ENCODE measurements around the gene C16orf96.

C16orf96 gene

GRCh38 chr16:4556112-4556511 is at the start of gene C16orf96:
Gene C16orf96, plus strand, starts transcription at chr16:4556340. Its CDS starts 150 bp downstream, at chr16:4556490.
- no peak for DNase-seq

- peak; percentile 72 to 81 for DNase-seq
Measured at GRCh38 chr16:4506450-4506849, 49.7 kb upstream of the C16orf96 start.

DNA sequence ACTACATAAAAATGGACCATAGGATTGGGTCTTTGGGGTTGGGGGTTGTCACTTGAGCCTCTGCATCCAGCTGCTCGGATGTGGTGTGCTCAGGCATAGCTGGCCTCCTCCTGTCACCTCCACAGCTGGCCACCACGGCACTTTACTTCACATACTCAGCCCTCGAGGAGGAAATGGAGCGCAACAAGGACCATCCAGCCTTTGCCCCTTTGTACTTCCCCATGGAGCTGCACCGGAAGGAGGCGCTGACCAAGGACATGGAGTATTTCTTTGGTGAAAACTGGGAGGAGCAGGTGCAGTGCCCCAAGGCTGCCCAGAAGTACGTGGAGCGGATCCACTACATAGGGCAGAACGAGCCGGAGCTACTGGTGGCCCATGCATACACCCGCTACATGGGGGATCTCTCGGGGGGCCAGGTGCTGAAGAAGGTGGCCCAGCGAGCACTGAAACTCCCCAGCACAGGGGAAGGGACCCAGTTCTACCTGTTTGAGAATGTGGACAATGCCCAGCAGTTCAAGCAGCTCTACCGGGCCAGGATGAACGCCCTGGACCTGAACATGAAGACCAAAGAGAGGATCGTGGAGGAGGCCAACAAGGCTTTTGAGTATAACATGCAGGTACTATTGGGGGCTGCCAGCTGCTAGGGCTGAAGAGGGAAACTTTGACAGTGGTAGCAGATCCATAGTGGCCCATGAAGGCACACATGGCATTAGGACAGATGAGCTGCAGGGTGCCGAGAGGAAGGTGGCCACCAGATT is 48.4 kb upstream of the C16orf96 start:
- DNase-seq = no peak

- DNase-seq = no peak
Measured at GRCh38 chr16:4508806-4509205, 47.3 kb upstream of the C16orf96 start.

- no peak for DNase-seq
Measured at GRCh38 chr16:4509420-4509819, 46.7 kb upstream of the C16orf96 start.

GRCh38 chr16:4510131-4510530 is 46.0 kb upstream of the C16orf96 start:
- DNase-seq = no peak

- peak; percentile 32 to 34 for DNase-seq
Measured at GRCh38 chr16:4510747-4511426, 45.3 kb upstream of the C16orf96 start.

- DNase-seq = peak in 1 of 2 donors; percentile 14
Measured at GRCh38 chr16:4511441-4512082, 44.6 kb upstream of the C16orf96 start.

DNA sequence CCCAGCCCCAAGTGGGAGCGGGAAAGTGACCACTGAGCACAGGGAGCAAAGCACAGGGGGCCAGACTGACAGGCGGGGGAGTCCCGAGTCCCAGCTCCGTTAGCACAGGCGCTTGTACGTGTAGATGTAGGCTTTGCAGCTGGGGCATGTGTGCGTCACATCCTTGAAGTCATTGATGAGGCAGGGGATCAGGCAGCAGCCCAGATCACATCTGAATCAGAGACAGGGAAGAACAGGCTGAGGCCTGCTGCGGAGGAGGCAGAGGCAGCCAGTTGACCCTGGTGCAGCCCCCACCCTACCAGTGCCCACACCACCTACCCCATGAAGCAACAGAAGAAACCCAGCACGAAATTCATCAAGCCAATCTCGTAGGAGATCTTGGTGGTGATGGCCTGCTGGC is 43.7 kb upstream of the C16orf96 start:
- no peak for DNase-seq

DNA sequence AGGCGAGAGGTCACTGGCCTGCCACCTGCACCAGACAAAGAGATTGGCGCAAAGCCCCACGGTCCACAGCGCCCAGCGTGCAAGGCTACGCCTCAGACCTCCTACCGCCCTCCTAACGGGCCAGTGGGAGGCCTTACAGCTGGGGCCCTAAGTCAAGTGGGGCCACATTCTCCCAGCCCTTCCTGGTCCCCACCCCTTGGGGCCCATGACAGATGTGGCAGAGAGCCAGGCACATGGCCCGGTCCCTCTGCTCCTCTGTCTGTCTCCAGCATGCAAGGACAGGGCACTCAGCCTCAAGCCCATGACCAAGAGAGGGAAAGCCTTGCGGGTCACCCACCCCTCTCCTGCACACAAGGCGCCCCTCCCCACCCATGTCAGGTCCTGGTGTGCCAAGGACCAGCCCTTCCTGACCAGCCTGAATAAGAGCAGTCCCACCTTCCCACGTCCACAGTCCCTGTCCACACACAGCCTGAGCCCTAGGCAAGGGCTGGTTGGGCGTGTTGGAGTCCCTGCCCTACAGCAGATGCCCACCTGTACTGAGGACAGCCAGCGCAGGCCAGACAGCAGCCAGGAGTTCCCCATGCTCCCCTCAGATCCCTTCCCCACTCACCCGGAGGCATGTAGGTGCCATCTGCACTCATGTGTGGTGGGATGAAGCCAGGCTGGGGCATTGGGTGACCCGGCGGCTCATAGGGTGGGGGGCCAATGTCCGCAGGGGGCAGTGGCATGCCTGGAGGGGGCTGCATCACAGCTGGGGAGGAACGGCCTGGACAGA is 42.9 kb upstream of the C16orf96 start:
- DNase-seq = no peak

DNA sequence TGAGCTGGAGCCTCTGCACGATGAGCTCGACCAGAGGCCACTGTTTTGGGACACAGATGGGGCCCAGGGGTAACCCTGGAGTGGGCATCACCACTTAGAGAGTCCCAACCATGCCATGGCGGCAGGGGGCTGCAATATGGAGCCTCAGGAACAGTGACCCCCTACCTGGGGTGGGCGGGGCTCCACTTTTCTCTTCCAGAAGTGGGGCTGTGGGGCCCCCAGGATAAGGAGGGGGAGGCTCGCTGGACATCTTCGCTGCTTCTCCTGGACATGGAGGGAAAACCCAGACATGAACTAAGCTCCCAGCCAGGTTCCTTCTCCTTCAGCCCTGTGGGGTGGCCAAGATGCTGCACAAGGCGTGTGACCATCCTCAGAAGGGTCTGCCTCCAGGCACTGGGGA is 42.3 kb upstream of the C16orf96 start:
- DNase-seq = no peak

DNA sequence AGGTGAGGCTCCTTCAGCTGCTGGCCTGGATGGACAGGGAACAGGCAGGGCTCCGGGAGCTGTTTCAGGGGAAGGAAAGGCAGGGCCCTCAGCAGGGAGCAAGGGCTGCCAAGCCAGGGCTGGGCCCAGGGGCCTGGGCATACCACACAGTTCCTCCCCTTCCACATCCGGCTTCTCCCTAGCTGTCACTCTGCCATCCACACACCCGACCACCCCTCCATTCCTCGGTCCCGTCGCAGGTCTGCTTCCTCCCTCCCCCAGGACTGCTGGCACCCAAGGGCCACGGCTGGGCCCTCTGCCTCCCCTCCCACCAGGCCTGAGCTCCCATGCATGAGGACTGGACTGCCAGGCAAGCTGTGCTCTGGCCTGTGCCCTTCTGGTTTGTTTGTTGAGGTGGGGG is 41.5 kb upstream of the C16orf96 start:
- no peak for DNase-seq

GRCh38 chr16:4515611-4516233 is 40.4 kb upstream of the C16orf96 start:
- DNase-seq = peak; percentile 83 to 85

DNA sequence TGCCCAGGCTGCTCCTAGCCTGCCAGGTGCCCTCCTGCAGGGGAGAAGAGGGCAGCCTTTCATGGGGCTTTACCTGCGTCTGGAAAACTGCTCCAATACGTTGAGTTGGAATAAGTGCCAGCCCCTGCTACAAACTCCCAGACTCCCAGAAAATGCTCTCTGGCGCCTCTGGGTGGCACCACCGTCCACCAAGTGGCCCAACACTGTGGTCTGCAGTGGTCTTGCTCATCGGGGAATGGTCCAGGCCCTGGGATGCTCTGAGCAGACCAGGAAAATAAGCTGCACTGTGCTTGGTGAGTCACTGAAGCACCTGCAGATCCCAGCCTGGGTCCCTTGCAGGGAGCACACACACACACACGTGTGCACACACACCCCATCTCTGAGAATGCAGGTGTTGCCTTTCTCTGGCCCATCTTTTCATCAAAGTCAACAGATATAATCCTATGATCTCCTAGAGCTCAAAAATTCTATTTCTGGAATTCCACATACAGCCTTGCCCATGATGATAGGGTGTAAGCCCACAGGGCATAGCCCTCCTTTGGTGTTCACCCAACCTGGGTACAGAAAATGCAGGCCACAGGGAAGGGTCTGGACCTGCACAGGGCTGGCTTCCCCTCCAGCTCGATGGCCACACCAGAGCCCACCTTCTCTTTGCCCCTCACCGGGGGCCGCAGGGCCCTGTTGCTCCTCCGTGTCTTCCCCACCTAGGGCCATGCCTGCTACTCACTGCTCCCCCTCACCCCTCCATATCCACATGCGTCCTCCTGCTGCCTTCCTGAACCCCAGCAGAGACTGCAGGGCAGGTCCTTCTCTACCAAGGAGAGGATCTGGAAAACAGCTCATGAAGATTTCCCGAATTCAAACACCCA is 38.1 kb upstream of the C16orf96 start:
- DNase-seq = no peak

GRCh38 chr16:4519274-4520058 is 36.7 kb upstream of the C16orf96 start:
- no peak for DNase-seq

DNA sequence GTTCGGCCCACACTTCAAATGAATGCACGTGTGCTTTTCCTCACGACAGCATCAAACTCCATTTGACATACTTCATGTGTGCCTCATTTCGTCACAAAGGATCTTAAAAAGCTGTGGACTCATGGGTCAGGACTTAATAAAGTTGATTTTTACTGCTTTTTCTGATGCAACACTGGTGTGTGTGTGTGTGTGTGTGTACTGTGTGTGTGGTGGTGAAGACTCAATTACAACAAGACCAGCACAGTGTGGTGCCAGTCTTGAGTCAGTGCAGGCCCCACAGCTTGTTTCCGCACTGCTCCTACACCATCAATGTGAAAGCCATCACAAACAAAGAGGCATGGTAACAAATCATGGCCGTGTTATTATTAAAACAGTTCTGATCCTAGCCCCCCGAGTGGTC is 35.2 kb upstream of the C16orf96 start:
- no peak for DNase-seq

- no peak for DNase-seq
Measured at GRCh38 chr16:4522051-4522581, 34.0 kb upstream of the C16orf96 start.

DNA sequence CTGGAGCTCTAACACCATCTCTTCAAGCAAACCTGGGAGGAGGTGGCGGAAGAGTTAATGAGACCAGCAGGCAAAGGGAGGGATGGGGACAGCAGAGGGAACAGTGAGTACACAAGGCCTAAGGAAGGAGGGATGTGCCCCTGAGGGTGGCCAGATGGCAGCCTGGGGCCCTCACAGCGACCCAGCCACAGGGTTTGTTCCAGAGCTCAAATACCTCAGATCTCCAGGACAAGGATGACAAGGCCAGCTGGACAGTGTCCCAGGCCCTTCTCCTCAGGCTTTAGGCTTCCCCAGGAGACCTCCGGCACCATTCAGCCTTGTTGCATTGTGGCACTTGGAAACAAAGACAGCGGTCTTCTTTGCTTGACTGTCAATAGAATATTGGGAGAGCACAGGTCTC is 32.5 kb upstream of the C16orf96 start:
- no peak for DNase-seq

- no peak for DNase-seq
Measured at GRCh38 chr16:4524571-4524970, 31.6 kb upstream of the C16orf96 start.

DNA sequence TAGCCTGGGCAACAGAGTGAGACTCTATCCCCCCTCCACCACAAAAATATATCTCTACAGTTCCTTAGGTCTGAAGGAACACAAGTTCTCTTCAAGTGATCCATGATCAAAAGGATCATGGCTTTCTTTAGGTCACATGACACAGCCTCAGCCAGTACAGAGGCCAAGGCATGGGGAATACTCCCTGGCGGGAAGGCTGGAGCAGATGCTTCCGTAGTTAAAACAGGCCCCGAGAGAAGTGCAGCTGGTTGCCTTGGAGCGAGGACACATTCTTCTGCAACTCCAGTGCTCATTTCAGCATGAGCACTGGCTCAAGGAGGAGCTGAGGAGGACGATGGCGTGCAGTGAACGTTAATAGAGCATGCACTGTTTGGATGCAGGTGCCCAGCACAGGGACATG is 31.1 kb upstream of the C16orf96 start:
- DNase-seq = no peak

Measured in inflammatory macrophage treated with lipopolysaccharide for 1 hour (primary cell).